OCI-LY7 (cell line): Measurements from ENCODE around the gene PCNX2. TPM values are rescaled to one million over a fixed set of nuclear protein-coding genes. Genes with fewer than 3 reads are reported as not detected.

Experiments used
- BruUV-seq: library from RNA; stranded (reverse); fragments of 400-500 nt; replicated peaks from 2 replicates; lab custom pipeline; 2021; lab: Mats Ljungman, UMichigan
- CTCF ChIA-PET: fragments of 300-600 bp; sonication (Branson Sonifier 250); formaldehyde crosslinking; loops from one replicate; lab custom pipeline; 2022; ENCODE audit warnings: antibody characterized with exemption; ENCODE audit not compliant: unreplicated experiment; lab: Charles Lee
- POLR2A ChIA-PET: fragments of 300-600 bp; sonication (Branson Sonifier 250); formaldehyde crosslinking; loops from one replicate; lab custom pipeline; 2022; ENCODE audit warnings: antibody characterized with exemption; lab: Charles Lee
- DNase-seq: peaks from one replicate; pipeline ENCODE4 v3.0.0-alpha.2; 2015; ENCODE audit warnings: low spot score
- H2AFZ ChIP-seq: fragments of 200-600 bp; sonication (generic), shearing (Covaris generic); 2 replicates; pipeline ENCODE4 v1.6.1; 2014; ENCODE audit warnings: mild to moderate bottlenecking, antibody characterized with exemption, low read length, moderate library complexity
- H3K27ac ChIP-seq: fragments of 200-600 bp; sonication (generic); 2 replicates; pipeline ENCODE4 v1.5.1; 2014; ENCODE audit warnings: mixed run types, low read depth, mild to moderate bottlenecking, moderate library complexity, low read length, inconsistent platforms; ENCODE audit not compliant: poor library complexity, severe bottlenecking
- H3K36me3 ChIP-seq: fragments of 200-600 bp; sonication (generic); 2 replicates; pipeline ENCODE4 v1.6.1; 2014; ENCODE audit warnings: mild to moderate bottlenecking, antibody characterized with exemption, low read length, moderate library complexity, mixed read lengths; ENCODE audit not compliant: insufficient read depth
- H3K4me1 ChIP-seq: fragments of 200-600 bp; sonication (generic); 2 replicates; pipeline ENCODE4 v1.5.1; 2014; ENCODE audit warnings: mild to moderate bottlenecking, low read length; ENCODE audit not compliant: insufficient read depth, poor library complexity, severe bottlenecking
- H3K4me2 ChIP-seq: fragments of 200-600 bp; sonication (generic); 2 replicates; pipeline ENCODE4 v1.6.1; 2014; ENCODE audit warnings: mild to moderate bottlenecking, low read length
- H3K4me3 ChIP-seq: fragments of 200-600 bp; sonication (generic); 2 replicates; pipeline ENCODE4 v1.5.1; 2014; ENCODE audit warnings: mild to moderate bottlenecking, low read depth, low read length; ENCODE audit not compliant: poor library complexity, severe bottlenecking
- H3K79me2 ChIP-seq: fragments of 200-600 bp; sonication (generic); 2 replicates; pipeline ENCODE4 v1.6.1; 2016; ENCODE audit warnings: low read depth, mild to moderate bottlenecking, low read length, moderate library complexity, mixed read lengths; ENCODE audit not compliant: insufficient read depth
- H3K9me2 ChIP-seq: fragments of 200-600 bp; sonication (generic); 2 replicates; pipeline ENCODE4 v1.6.1; 2016; ENCODE audit warnings: mild to moderate bottlenecking, low read length, mixed read lengths; ENCODE audit not compliant: insufficient read depth
- H3K9me3 ChIP-seq: fragments of 200-600 bp; sonication (generic); 2 replicates; pipeline ENCODE4 v1.6.1; 2014; ENCODE audit warnings: mild to moderate bottlenecking, mixed run types, low read length, mixed read lengths
- H4K20me1 ChIP-seq: fragments of 200-600 bp; sonication (generic); 2 replicates; pipeline ENCODE4 v1.6.1; 2014; ENCODE audit warnings: mild to moderate bottlenecking, antibody characterized with exemption, low read length, moderate library complexity, mixed read lengths; ENCODE audit not compliant: insufficient read depth
- CTCF ChIP-seq: fragments of 200-600 bp; sonication (generic); conservative IDR thresholded peaks from 2 replicates; pipeline ENCODE4 v1.5.1; 2014; ENCODE audit warnings: mild to moderate bottlenecking, antibody characterized with exemption, low read length, moderate library complexity, mixed read lengths
- EZH2phosphoT487 ChIP-seq: fragments of 200-600 bp; sonication (generic); IDR thresholded peaks from 2 replicates; pipeline ENCODE4 v1.6.1; 2018; ENCODE audit warnings: low read depth, borderline replicate concordance, mild to moderate bottlenecking, mixed run types, antibody characterized with exemption, low read length, moderate library complexity, mixed read lengths
- intact Hi-C: fragments of 100-400 bp; cut with micrococcal nuclease; formaldehyde crosslinking; loops from one replicate; pipeline ENCODE4 v1.10.0; 2022; ENCODE audit not compliant: unreplicated experiment
- total RNA-seq, 2 experiments: library from RNA; depleted of rRNA in 1 of 2; stranded (reverse); fragments of >200 nt in 1 of 2; shearing (Covaris generic) in 1 of 2; gene quantifications; 2 replicates each; pipeline ENCODE4 v1.2.3, GENCODE V29; 2014 to 2022

The PCNX2 gene
- total RNA-seq, 2 experiments from 2014 or later: 17.1 to 26.9 TPM

- ChIA-PET CTCF (no interaction called here), POLR2A (interaction anchor here (0.9 to 1.1 kb wide), 2 partner anchors 14 to 31 kb away, joined by 3 read pairs; no protein-coding TSS in a partner anchor)
- no peak for TF ChIP-seq EZH2phosphoT487
- TF ChIP-seq CTCF: no peak
- Histone ChIP-seq H2AFZ (no peak overlapping the region), H3K4me3 (no peak overlapping the region), H3K4me2 (no peak overlapping the region), H3K79me2 (no peaks in the 10 kb centered on the region), H3K9me3 (no peaks in the 10 kb centered on the region), H3K36me3 (no peaks in the 10 kb centered on the region), H3K4me1 (no peaks in the 10 kb centered on the region), H3K27ac (no peak overlapping the region), H3K9me2 (no peaks in the 10 kb centered on the region), H4K20me1 (no peaks in the 10 kb centered on the region)
- no peak for DNase-seq
- intact Hi-C loops: no loop called here
- BruUV-seq: no TSS peak
These were observed 42.6 kb upstream of the PCNX2 start for GRCh38 chr1:233338102-233338501.

GRCh38 chr1:233337505-233337904 is 42.0 kb upstream of the PCNX2 start:
- intact Hi-C loops: no loop called here
- no peaks in the 10 kb centered on the region for H3K36me3 ChIP-seq
- ChIA-PET POLR2A (interaction anchor here (0.9 to 1.1 kb wide), 2 partner anchors 13 to 31 kb away, joined by 3 read pairs; no protein-coding TSS in a partner anchor), CTCF (no interaction called here)
- no peak overlapping the region for H3K4me2 ChIP-seq
- H3K9me2 ChIP-seq: no peaks in the 10 kb centered on the region
- H3K79me2 ChIP-seq: no peaks in the 10 kb centered on the region
- no TSS peak for BruUV-seq
- no peaks in the 10 kb centered on the region for H4K20me1 ChIP-seq
- no peak overlapping the region for H3K27ac ChIP-seq
- no peak overlapping the region for H3K4me3 ChIP-seq
- no peaks in the 10 kb centered on the region for H3K9me3 ChIP-seq
- no peaks in the 10 kb centered on the region for H3K4me1 ChIP-seq
- H2AFZ ChIP-seq: no peak overlapping the region
- no peak for TF ChIP-seq EZH2phosphoT487
- TF ChIP-seq CTCF: no peak
- no peak for DNase-seq

GRCh38 chr1:233336554-233337456 is 41.3 kb upstream of the PCNX2 start:
- CTCF ChIA-PET: no interaction called here
- POLR2A ChIA-PET: interaction anchor here (0.6 to 1.1 kb wide), 3 partner anchors 13 to 774 kb away, joined by 3 to 4 read pairs (median 3); no protein-coding TSS in a partner anchor
- no peaks in the 10 kb centered on the region for H3K9me3 ChIP-seq
- no peaks in the 10 kb centered on the region for H4K20me1 ChIP-seq
- no peak for DNase-seq
- H3K27ac ChIP-seq: no peak overlapping the region
- no peak overlapping the region for H3K4me3 ChIP-seq
- TF ChIP-seq EZH2phosphoT487 (no peak), CTCF (no peak)
- H2AFZ ChIP-seq: no peak overlapping the region
- intact Hi-C loops: no loop called here
- H3K9me2 ChIP-seq: no peaks in the 10 kb centered on the region
- no peak overlapping the region for H3K4me2 ChIP-seq
- H3K79me2 ChIP-seq: no peaks in the 10 kb centered on the region
- H3K36me3 ChIP-seq: no peaks in the 10 kb centered on the region
- BruUV-seq: no TSS peak
- H3K4me1 ChIP-seq: no peaks in the 10 kb centered on the region
